KMS-11 (cell line): ENCODE data around the gene CBR3.

Source experiments
- H2AFZ ChIP-seq: fragments of 200-600 bp; sonication (generic); 2 replicates; pipeline ENCODE4 v1.6.1; 2016; ENCODE audit warnings: antibody characterized with exemption, mixed run types, low read depth
- H3K27ac ChIP-seq: fragments of 200-600 bp; sonication (generic); 2 replicates; pipeline ENCODE4 v1.6.1; 2016; ENCODE audit warnings: mild to moderate bottlenecking, mixed run types
- H3K27me3 ChIP-seq: fragments of 200-600 bp; sonication (generic); 2 replicates; pipeline ENCODE4 v1.6.1; 2017; ENCODE audit warnings: mild to moderate bottlenecking, low read depth, mixed run types, moderate library complexity; ENCODE audit not compliant: insufficient read depth
- H3K36me3 ChIP-seq: fragments of 200-600 bp; sonication (generic); 2 replicates; pipeline ENCODE4 v1.6.1; 2017; ENCODE audit warnings: mild to moderate bottlenecking, mixed run types; ENCODE audit not compliant: insufficient read depth
- H3K4me1 ChIP-seq: fragments of 200-600 bp; sonication (generic); 2 replicates; pipeline ENCODE4 v1.6.1; 2016; ENCODE audit warnings: mild to moderate bottlenecking, low read depth, mixed run types; ENCODE audit not compliant: poor library complexity, severe bottlenecking
- H3K4me2 ChIP-seq: fragments of 200-600 bp; sonication (generic); 2 replicates; pipeline ENCODE4 v1.7.0; 2016; ENCODE audit warnings: mild to moderate bottlenecking, mixed run types
- H3K4me3 ChIP-seq: fragments of 200-600 bp; sonication (generic); IDR thresholded peaks from 2 replicates; pipeline ENCODE4 v1.6.1; 2017; ENCODE audit warnings: low read depth, low read length, mixed read lengths; ENCODE audit not compliant: insufficient read depth
- H3K79me2 ChIP-seq: fragments of 200-600 bp; sonication (generic); 2 replicates; pipeline ENCODE4 v1.6.1; 2016; ENCODE audit warnings: low read depth, mixed run types; ENCODE audit not compliant: insufficient read depth
- H3K9ac ChIP-seq: fragments of 200-600 bp; sonication (generic); 2 replicates; pipeline ENCODE4 v1.6.1; 2016; ENCODE audit warnings: mild to moderate bottlenecking, mixed run types
- H4K20me1 ChIP-seq: fragments of 200-600 bp; sonication (generic); 2 replicates; pipeline ENCODE4 v1.6.1; 2016; ENCODE audit warnings: mild to moderate bottlenecking, mixed run types; ENCODE audit not compliant: insufficient read depth
- TF ChIP-seq, protein P1 (sequence below): fragments of 200-600 bp; sonication (generic); conservative IDR thresholded peaks from 2 replicates; pipeline ENCODE4 v1.6.1; 2017; ENCODE audit warnings: low read depth, mild to moderate bottlenecking, antibody characterized with exemption, low read length, moderate library complexity, mixed read lengths

Gene CBR3

DNA sequence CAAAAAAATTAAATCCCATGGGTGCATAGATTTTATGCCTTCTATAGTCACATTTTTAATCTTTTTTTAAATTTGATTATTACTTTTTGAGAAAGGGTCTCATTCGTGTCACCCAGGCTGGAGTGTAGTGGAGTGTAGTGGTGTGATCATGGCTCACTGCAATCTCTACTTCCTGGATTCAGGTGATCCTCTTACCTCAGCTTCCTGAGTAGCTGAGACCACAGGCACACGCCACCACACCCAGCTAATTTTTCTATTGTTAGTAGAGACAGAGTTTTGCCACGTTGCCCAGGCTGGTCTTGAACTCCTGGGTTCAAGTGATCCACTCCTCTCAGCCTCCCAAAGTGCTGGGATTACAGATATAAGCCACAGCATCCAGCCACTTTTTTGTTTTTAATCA is 10.4 kb downstream of the CBR3 start:
- peaks cover 11% of the 10 kb centered on the region for H3K4me1 ChIP-seq
- H3K4me3 ChIP-seq = no peak overlapping the region
- H3K4me2 ChIP-seq = no peak overlapping the region
- H3K9ac ChIP-seq = no peak overlapping the region
- H3K27ac ChIP-seq = no peak overlapping the region
- no peak overlapping the region for H2AFZ ChIP-seq
- no peaks in the 10 kb centered on the region for H3K79me2 ChIP-seq
- no peaks in the 10 kb centered on the region for H3K36me3 ChIP-seq
- no peaks in the 10 kb centered on the region for H4K20me1 ChIP-seq
- TF ChIP-seq, protein P1, sequence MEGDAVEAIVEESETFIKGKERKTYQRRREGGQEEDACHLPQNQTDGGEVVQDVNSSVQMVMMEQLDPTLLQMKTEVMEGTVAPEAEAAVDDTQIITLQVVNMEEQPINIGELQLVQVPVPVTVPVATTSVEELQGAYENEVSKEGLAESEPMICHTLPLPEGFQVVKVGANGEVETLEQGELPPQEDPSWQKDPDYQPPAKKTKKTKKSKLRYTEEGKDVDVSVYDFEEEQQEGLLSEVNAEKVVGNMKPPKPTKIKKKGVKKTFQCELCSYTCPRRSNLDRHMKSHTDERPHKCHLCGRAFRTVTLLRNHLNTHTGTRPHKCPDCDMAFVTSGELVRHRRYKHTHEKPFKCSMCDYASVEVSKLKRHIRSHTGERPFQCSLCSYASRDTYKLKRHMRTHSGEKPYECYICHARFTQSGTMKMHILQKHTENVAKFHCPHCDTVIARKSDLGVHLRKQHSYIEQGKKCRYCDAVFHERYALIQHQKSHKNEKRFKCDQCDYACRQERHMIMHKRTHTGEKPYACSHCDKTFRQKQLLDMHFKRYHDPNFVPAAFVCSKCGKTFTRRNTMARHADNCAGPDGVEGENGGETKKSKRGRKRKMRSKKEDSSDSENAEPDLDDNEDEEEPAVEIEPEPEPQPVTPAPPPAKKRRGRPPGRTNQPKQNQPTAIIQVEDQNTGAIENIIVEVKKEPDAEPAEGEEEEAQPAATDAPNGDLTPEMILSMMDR = no peak
- H3K27me3 ChIP-seq = no peaks in the 10 kb centered on the region

DNA sequence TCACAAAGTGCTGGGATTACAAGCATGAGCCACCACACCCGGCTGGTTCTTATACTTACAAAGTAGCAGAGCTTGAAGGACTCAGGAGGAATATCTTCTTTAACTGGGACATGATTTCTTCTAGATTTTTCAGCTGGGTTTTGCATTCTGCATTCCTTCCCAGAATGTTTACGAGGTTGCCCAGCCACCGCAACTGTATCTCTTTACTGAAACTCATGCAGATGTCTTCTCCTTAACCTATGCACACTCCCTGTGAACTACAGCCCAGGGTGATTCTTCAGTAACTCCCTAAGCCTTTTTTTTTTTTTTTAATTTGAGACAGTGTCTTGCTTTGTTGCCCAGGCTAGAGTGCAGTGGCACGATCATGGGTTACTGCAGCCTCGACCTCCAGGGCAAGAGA is 13.0 kb downstream of the CBR3 start:
- Histone ChIP-seq H3K27ac (no peak overlapping the region), H3K4me3 (no peak overlapping the region), H3K4me1 (peaks cover 2% of the 10 kb centered on the region), H3K36me3 (no peaks in the 10 kb centered on the region), H3K9ac (no peak overlapping the region), H3K27me3 (no peaks in the 10 kb centered on the region), H4K20me1 (no peaks in the 10 kb centered on the region), H2AFZ (no peak overlapping the region), H3K79me2 (no peaks in the 10 kb centered on the region), H3K4me2 (no peak overlapping the region)
- TF ChIP-seq, protein P1 = no peak

DNA sequence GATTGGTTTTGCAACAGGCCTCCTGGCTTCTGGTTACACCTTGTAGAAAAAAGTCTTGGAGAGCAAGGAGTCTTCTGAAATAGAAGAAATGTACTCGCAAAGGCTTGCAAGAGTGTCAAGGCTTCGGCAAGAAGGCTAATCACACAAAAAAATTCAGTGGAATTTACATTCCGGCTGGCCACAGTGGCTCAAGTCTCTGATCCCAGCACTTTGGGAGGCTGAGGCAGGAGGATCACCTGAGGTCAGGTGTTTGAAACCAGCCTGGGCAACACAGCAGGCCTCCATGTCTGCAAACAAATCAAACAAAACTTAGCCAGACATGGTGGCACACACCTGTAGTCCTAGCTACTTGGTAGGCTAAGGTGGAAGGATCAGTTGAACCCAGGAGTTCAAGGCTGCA is 14.0 kb downstream of the CBR3 start:
- Histone ChIP-seq H2AFZ (no peak overlapping the region), H3K4me2 (no peak overlapping the region), H3K79me2 (no peaks in the 10 kb centered on the region), H3K36me3 (no peaks in the 10 kb centered on the region), H3K27ac (no peak overlapping the region), H4K20me1 (no peaks in the 10 kb centered on the region), H3K4me3 (no peak overlapping the region), H3K27me3 (no peaks in the 10 kb centered on the region), H3K4me1 (peaks cover 8% of the 10 kb centered on the region), H3K9ac (no peak overlapping the region)
- TF ChIP-seq, protein P1 = no peak

DNA sequence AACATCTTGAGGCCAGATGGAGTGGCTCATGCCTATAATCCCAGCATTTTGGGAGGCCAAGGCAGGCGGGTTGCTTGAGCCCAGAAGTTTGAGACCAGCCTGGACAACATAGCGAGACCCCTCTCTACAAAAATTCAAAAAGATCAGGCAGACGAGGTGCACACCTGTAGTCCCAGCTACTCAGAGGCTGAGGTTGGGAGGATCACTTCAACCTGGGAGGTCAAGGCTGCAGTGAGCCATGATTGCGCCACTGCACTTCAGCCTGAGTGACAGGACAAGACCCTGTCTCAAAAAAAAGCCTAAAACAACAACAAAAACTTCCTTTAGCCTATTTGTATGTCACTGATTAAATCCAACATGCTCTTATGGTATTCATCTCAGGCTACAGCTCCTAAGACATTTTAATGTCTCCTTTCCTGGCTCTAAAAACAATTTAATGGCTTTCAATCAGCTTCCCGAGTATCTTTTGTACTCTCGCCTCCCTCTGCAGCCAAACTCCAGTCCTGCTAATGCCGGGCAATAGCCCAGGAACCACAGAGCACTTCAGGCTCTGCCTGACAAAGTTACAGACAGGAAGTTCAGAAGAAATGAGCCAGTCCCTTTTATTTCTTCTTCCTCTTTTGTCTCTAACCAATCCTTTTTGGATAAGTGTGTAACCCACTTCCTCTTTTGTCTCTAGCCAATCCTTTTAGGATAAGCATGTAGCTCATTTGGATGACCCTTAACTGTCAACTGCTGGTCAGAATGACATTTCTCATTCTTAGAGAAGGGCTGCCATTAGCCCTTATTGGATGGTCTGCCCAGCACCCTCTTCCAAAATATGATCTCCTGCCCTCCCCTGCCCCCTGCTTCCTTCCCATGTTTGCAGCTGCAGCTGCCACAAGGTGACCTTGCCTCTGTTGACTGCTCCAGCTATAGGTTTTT is 15.2 kb downstream of the CBR3 start:
- no peak overlapping the region for H3K4me2 ChIP-seq
- no peak overlapping the region for H3K4me3 ChIP-seq

More for the DNA sequence above, 15.2 kb downstream of the CBR3 start:
- Histone ChIP-seq H3K4me1 (peaks cover 8% of the 10 kb centered on the region), H3K27me3 (no peaks in the 10 kb centered on the region), H3K36me3 (no peaks in the 10 kb centered on the region), H3K79me2 (no peaks in the 10 kb centered on the region), H2AFZ (no peak overlapping the region), H4K20me1 (no peaks in the 10 kb centered on the region), H3K27ac (no peak overlapping the region), H3K9ac (no peak overlapping the region)
- TF ChIP-seq, protein P1 = no peak
